GM12865 (cell line): Measurements from ENCODE around the gene CLDN9.

Source experiments
- DNase-seq: peaks from one replicate; pipeline ENCODE4 v3.0.0; 2010; ENCODE audit warnings: low read depth
- H3K4me3 ChIP-seq: 2 replicates; pipeline ENCODE4 v1.5.1; 2011; ENCODE audit warnings: mild to moderate bottlenecking, low read depth, low read length, control low read depth
- TF ChIP-seq, protein P1 (sequence below): IDR thresholded peaks from 2 replicates; pipeline ENCODE4 v1.5.1; 2011; ENCODE audit warnings: low read length, control low read depth, low read depth, inconsistent platforms; ENCODE audit not compliant: insufficient read depth; ENCODE audit errors: missing control alignments

Gene CLDN9

DNA sequence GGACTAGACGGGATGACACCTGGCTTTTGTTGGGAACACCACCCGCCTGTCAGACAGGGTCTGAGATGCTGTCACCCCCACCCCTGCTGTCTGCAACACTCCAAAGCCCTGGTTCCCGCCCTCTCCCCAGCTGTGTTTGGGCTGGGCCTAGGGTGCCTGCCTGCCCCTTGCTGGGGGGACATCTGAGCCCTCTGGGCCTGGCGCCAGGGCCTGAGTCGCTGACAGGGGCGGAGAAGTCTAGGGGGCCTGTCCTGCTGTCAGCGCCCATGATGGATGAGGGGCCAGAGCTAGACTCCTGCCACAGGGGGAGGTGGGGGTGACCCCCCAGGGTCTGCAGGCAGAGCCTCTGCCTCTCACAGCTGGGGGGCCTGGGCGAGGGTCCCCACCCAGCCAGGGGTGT is 24.9 kb upstream of the CLDN9 start:
- no peak overlapping the region for H3K4me3 ChIP-seq
- TF ChIP-seq, protein P1, sequence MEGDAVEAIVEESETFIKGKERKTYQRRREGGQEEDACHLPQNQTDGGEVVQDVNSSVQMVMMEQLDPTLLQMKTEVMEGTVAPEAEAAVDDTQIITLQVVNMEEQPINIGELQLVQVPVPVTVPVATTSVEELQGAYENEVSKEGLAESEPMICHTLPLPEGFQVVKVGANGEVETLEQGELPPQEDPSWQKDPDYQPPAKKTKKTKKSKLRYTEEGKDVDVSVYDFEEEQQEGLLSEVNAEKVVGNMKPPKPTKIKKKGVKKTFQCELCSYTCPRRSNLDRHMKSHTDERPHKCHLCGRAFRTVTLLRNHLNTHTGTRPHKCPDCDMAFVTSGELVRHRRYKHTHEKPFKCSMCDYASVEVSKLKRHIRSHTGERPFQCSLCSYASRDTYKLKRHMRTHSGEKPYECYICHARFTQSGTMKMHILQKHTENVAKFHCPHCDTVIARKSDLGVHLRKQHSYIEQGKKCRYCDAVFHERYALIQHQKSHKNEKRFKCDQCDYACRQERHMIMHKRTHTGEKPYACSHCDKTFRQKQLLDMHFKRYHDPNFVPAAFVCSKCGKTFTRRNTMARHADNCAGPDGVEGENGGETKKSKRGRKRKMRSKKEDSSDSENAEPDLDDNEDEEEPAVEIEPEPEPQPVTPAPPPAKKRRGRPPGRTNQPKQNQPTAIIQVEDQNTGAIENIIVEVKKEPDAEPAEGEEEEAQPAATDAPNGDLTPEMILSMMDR: no peak
- no peak for DNase-seq

DNA sequence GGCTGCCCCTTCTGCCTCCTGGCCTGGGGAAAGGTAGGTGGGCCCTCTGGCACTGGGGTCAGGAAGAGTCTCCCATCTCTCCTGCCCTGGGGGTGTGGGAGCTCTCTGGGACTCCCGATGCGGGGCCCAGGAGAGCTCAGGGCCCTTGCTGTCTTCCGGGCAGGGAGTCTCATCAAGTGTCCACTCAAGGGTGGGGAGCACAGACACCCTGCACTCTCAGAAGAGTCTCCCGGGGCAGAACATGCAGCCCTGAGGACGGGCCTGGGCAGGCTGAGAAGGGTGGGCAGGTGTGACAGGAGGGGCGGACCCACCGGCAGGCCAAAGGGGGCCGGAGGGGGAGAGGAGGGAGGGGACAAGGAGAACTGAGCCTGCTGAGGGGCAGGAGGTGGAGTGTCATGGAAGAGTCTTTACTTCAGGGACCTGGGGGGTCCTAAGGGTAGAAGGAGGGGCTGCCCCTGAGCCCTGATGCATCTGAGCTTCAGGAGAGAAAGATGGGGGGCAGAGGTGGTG is 24.1 kb upstream of the CLDN9 start:
- no peak overlapping the region for H3K4me3 ChIP-seq
- TF ChIP-seq, protein P1: no peak
- no peak for DNase-seq

DNA sequence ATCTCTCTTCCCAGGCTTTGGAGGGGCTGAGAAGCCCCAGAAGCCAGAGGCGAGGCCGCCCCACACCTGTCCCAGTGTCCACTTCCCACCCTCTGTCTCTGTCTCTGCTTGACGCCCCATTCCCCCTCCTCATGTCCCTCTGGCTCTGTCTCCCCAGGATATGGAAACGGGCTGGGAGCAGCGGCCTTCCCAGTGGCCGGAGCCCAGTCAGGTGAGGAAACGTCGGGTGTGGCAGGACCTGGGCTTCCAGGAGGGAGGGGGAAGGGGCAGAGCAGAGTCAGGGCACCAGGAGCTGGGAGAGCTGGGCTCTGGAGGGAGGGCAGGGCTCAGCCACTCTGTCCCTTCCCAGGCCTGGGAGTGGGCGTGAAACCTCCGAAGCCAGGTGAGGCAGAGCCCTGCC is 21.8 kb upstream of the CLDN9 start:
- no peak for DNase-seq
- TF ChIP-seq, protein P1: no peak
- H3K4me3 ChIP-seq: no peak overlapping the region

DNA sequence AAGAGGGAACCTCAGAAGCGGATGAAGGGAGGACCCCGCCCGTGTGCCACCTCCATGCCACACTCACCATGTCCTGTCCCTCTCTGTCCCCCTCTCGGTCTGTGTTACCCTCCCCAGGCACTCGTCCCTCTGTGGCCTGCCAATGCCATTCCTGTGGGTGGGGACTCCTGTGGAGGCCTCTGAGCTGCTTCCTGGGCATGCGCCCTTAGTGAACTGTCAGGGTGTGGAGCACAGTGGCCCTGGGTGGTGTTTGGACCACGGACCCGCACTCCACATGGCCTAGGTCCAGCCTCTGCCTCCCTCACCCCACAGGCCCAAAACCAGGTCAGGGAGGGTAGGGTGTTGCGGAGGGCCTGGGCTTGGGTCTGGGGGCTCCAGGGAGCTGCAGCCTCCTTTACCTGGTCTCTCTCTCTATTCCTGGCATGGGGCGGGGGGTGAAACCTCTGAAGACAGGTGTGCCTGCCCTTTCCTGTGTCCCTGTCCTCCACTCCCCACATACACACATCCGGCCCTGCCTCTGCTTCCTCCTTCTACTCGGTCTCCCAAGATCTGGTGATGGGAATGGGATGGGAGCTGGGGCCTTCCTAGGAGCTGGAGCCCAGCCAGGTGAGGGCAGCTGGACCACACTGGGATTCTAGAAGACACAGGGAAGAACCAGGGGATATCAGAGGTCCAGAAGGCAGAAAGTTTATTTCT is 21.0 kb upstream of the CLDN9 start:
- no peak for DNase-seq
- TF ChIP-seq, protein P1: no peak

DNA sequence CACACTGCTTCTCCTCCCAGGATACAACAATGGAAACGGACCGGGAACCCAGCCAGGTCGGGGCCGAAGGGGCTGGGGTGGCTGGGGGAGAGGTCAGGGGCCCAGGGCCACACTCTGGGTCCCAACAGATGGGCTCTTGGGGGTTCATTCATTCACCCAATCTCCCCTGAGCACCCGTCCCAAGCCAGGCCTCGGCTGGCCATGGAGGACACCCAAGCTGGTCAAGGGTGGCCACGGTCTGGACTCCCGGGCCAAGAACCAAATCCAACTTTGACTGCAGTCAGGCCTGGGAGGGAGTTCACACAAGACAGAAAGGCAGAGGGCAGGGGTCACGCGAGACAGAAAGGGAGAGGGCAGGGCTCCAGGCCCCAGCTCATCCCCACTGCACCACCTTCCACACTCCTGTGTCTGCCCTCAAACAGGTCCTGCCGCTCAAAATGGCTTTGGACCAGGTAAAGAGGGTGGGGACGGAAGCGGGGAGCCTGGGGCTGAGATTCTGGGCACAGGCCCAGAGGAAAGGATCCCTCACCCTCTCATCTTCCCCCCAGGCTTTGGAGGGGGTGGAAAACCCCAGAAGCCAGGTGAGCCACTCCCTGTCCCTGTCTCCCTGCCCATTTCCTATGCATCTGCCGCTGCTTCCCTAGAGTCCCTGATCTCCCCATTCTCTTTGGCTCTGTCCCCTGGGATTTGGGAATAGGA is 20.2 kb upstream of the CLDN9 start:
- TF ChIP-seq, protein P1: no peak
- H3K4me3 ChIP-seq: no peak overlapping the region
- DNase-seq: no peak

More for the DNA sequence above, 21.0 kb upstream of the CLDN9 start:
- H3K4me3 ChIP-seq: no peak overlapping the region

DNA sequence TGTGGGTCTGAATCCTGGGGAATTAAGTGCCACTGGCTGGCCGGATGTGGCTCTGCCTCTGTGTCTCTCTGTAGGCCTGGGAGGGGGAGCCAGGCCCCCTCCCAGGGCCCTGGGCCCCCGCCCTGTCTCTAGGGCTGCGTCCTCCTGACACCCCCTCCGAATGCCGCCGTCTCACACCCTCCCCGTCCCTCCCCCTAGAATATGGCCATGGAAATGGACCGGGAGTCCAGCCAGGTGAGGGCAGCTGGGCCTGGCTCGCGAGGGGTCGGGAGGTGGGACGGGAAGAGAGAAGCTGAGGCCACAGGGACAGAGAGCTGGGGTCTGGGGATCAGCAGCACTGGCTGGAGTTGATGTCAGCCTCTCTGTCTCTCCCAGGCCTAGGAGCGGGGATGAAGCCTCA is 16.4 kb upstream of the CLDN9 start:
- TF ChIP-seq, protein P1: no peak
- no peak for DNase-seq
- no peak overlapping the region for H3K4me3 ChIP-seq
